Measurements from ENCODE around the gene FURIN.
"Not testable (repeated sequence)": the region's sequence is repeated elsewhere in the genome, so short reads cannot be mapped to it uniquely, and the experiment has no call there.

The FURIN gene

DNA sequence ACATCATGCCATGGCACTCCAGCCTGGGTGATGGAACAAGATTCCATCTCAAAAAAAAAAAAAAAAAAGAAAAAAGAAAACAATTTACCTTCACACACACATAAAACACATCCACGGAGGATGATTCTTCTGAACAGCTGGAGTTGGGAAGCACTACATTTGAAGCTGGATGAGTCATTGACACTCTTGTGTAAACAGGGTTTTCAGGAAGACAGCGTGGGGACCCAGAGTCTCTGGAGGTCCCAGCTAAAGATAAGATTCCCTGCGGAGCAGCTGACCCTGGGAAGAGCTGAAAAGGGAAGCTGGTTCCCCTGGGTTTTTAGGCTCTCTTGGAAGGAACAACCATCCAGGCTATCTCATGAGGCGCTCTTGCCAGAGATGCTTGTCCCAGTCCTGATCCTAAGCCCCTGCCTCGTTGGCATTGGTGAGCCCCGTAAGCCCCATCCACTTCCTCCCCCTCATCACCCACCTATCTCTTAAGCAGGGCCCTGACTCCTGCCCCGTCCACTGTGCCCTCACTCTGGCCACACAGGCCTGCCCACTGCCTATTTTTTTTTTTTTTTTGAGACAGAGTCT is 32.0 kb upstream of the FURIN start:
- peak overlapping the region; percentile 95 for H3K27ac Mint-ChIP-seq
- no peaks in the 10 kb centered on the region for H3K27me3 Mint-ChIP-seq
- H3K36me3 Mint-ChIP-seq, result no peaks in the 10 kb centered on the region
- peaks cover 84% of the 10 kb centered on the region for H3K4me1 Mint-ChIP-seq
- CTCF ChIA-PET, result interaction anchor here (1.6 kb wide), 1 partner anchor 22 kb away, joined by 3 read pairs; no protein-coding TSS in a partner anchor
- no peak for DNase-seq
- no peaks in the 10 kb centered on the region for H3K9me3 Mint-ChIP-seq
- peak overlapping the region; percentile 12 for H3K4me3 Mint-ChIP-seq

DNA sequence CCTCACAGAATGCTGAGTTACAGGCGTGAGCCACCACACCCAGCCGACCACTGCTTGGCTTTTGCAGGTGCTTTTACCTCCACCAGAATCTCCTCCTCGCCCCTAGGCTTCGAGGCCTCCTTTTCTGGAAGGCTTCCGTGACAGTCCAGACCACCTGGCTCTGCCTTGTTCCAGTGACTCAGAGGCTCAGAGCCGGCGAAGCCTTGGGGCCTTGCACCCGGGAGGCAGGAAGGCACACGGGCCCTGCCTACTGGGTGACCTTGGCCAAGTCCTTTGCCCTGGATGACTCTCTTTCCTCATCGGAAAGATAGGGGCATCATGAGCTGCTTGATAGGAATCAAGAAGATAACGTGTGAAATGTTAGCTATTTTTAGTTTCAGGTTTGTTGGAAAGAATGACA is 31.3 kb upstream of the FURIN start:
- Mint-ChIP-seq H3K27me3 (peaks cover 2% of the 10 kb centered on the region), H3K4me3 (peak overlapping the region; percentile 86), H3K4me1 (peaks cover 88% of the 10 kb centered on the region), H3K9me3 (no peaks in the 10 kb centered on the region), H3K36me3 (peaks cover 1% of the 10 kb centered on the region), H3K27ac (peak overlapping the region; percentile 95)
- CTCF ChIA-PET, result interaction anchor here (0.8 to 1.8 kb wide), 9 partner anchors 10 to 46 kb away, joined by 3 to 6 read pairs (median 3); no protein-coding TSS in a partner anchor
- peak; percentile 36 for DNase-seq

- Mint-ChIP-seq H3K9me3 (no peaks in the 10 kb centered on the region), H3K27me3 (peaks cover 4% of the 10 kb centered on the region), H3K36me3 (peaks cover 4% of the 10 kb centered on the region), H3K4me3 (peak overlapping the region; percentile 86), H3K27ac (peak overlapping the region; percentile 95), H3K4me1 (peaks cover 89% of the 10 kb centered on the region)
- CTCF ChIA-PET, result interaction anchor here (1.1 to 1.8 kb wide), 6 partner anchors 11 to 47 kb away, joined by 3 to 5 read pairs (median 4); no protein-coding TSS in a partner anchor
- peak; percentile 91 for DNase-seq
These were observed 30.2 kb upstream of the FURIN start for GRCh38 chr15:90838139-90838538.

GRCh38 chr15:90838544-90838943 is 29.8 kb upstream of the FURIN start:
- Mint-ChIP-seq H3K36me3 (peaks cover 4% of the 10 kb centered on the region), H3K4me3 (peak overlapping the region; percentile 86), H3K9me3 (no peaks in the 10 kb centered on the region), H3K27ac (peak overlapping the region; percentile 95), H3K27me3 (peaks cover 4% of the 10 kb centered on the region), H3K4me1 (peaks cover 90% of the 10 kb centered on the region)
- no peak for DNase-seq
- CTCF ChIA-PET, result interaction anchor here (1.0 to 1.8 kb wide), 6 partner anchors 9 to 48 kb away, joined by 3 to 8 read pairs (median 4); no protein-coding TSS in a partner anchor

GRCh38 chr15:90839187-90840071 is 29.0 kb upstream of the FURIN start:
- H3K4me1 Mint-ChIP-seq, result peaks cover 91% of the 10 kb centered on the region
- peak; percentile 59 for DNase-seq
- H3K4me3 Mint-ChIP-seq, result peak overlapping the region; percentile 86
- peak overlapping the region; percentile 95 for H3K27ac Mint-ChIP-seq
- peaks cover 4% of the 10 kb centered on the region for H3K27me3 Mint-ChIP-seq
- CTCF ChIA-PET, result interaction anchor here (0.8 to 2.0 kb wide), 8 partner anchors 9 to 94 kb away, joined by 3 to 8 read pairs (median 5); no protein-coding TSS in a partner anchor
- H3K36me3 Mint-ChIP-seq, result peaks cover 7% of the 10 kb centered on the region
- no peaks in the 10 kb centered on the region for H3K9me3 Mint-ChIP-seq

DNA sequence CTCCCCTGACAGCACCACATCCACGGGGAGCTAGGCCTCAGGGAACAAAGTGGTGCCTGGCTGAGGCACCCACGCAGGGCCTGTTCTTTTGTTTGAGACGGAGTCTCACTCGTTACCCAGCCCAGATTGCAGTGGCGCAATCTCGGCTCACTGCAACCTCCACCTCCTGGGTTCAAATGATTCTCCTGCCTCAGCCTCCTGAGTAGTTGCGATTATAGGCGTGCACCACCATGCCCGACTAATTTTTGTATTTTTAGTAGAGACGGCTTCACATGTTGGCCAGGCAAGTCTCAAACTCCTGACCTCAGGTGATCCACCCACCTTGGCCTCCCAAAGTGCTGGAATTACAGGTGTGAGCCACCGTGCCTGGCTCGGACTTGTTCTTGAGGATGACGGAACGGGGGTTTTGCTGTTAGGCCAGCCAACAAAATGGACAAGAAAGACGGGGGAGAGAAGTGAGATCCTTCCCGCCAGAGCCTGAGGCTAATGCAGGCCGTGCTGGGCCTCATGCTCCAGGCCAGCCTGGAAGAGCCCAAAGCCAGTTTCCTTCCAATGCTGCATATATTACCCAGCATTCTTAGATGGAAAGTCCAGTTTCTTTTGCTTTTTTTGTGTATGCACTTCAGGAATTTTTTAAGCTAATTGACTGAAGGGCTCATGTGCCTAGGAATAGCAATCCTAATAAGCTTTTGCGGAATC is 28.1 kb upstream of the FURIN start:
- Mint-ChIP-seq H3K36me3 (peaks cover 10% of the 10 kb centered on the region), H3K27me3 (peaks cover 4% of the 10 kb centered on the region), H3K9me3 (no peaks in the 10 kb centered on the region), H3K27ac (peak overlapping the region; percentile 95), H3K4me3 (peak overlapping the region; percentile 86), H3K4me1 (peaks cover 90% of the 10 kb centered on the region)
- CTCF ChIA-PET, result interaction anchor here (0.8 to 2.0 kb wide), 7 partner anchors 10 to 94 kb away, joined by 3 to 8 read pairs (median 5); no protein-coding TSS in a partner anchor
- no peak for DNase-seq

DNA sequence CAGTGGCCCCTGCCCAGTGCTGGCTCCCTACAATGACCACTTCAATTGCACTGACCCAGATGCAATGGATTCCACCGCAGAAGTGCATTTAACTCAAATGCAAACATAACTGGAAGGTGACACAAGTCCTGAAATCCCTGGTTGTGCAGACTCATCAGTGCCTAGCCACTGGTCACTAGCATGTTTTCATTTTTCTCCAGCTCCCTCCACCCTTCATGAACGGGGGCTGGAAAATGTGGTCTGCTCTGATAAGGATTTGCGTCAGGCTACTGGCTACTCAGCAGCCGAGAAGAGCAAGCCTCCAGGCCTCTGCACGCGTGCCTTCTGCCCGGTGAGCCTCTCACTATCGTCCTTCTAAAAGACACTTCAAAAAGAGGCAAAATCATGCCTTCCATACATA is 27.4 kb upstream of the FURIN start:
- CTCF ChIA-PET, result interaction anchor here (1.2 to 2.0 kb wide), 2 partner anchors 12 to 26 kb away, joined by 3 to 5 read pairs; no protein-coding TSS in a partner anchor
- peak overlapping the region; percentile 86 for H3K4me3 Mint-ChIP-seq
- no peak for DNase-seq
- no peaks in the 10 kb centered on the region for H3K9me3 Mint-ChIP-seq
- H3K4me1 Mint-ChIP-seq, result peaks cover 89% of the 10 kb centered on the region
- H3K36me3 Mint-ChIP-seq, result peaks cover 10% of the 10 kb centered on the region
- peak overlapping the region; percentile 95 for H3K27ac Mint-ChIP-seq
- peaks cover 4% of the 10 kb centered on the region for H3K27me3 Mint-ChIP-seq

GRCh38 chr15:90844696-90845095 is 23.7 kb upstream of the FURIN start:
- CTCF ChIA-PET, result no interaction called here
- H3K27ac Mint-ChIP-seq, result no peak overlapping the region
- DNase-seq, result no peak
- H3K4me1 Mint-ChIP-seq, result peaks cover 65% of the 10 kb centered on the region
- no peak overlapping the region for H3K4me3 Mint-ChIP-seq
- peaks cover 4% of the 10 kb centered on the region for H3K27me3 Mint-ChIP-seq
- H3K9me3 Mint-ChIP-seq, result no peaks in the 10 kb centered on the region
- peaks cover 21% of the 10 kb centered on the region for H3K36me3 Mint-ChIP-seq

- Mint-ChIP-seq H3K27ac (peak overlapping the region; percentile 11), H3K27me3 (peaks cover 4% of the 10 kb centered on the region), H3K9me3 (no peaks in the 10 kb centered on the region), H3K4me1 (peaks cover 60% of the 10 kb centered on the region), H3K4me3 (no peak overlapping the region), H3K36me3 (peaks cover 22% of the 10 kb centered on the region)
- CTCF ChIA-PET, result no interaction called here
- DNase-seq, result peak; percentile 37
These were observed 23.0 kb upstream of the FURIN start for GRCh38 chr15:90845201-90845949.

GRCh38 chr15:90849424-90849823 is 19.0 kb upstream of the FURIN start:
- H3K4me3 Mint-ChIP-seq, H3K9me3 Mint-ChIP-seq, DNase-seq, H3K27me3 Mint-ChIP-seq: not testable (repeated sequence)
- Mint-ChIP-seq H3K36me3 (peaks cover 31% of the 10 kb centered on the region), H3K27ac (peak overlapping the region; percentile 24), H3K4me1 (peaks cover 63% of the 10 kb centered on the region)
- CTCF ChIA-PET, result interaction anchor here (1.2 kb wide), 1 partner anchor 17 kb away, joined by 3 read pairs; no protein-coding TSS in a partner anchor

- Mint-ChIP-seq H3K36me3 (peaks cover 30% of the 10 kb centered on the region), H3K4me1 (peaks cover 69% of the 10 kb centered on the region), H3K4me3 (peak overlapping the region; percentile 1), H3K9me3 (peaks cover 6% of the 10 kb centered on the region), H3K27ac (peak overlapping the region; percentile 95), H3K27me3 (no peaks in the 10 kb centered on the region)
- DNase-seq, result peak; percentile 62
- CTCF ChIA-PET, result interaction anchor here (1.2 to 1.5 kb wide), 4 partner anchors 9 to 203 kb away, joined by 3 to 6 read pairs (median 4); no protein-coding TSS in a partner anchor
These were observed 17.3 kb upstream of the FURIN start for GRCh38 chr15:90851114-90851513.

GRCh38 chr15:90851940-90852339 is 16.4 kb upstream of the FURIN start:
- DNase-seq, result peak; percentile 65
- H3K4me3 Mint-ChIP-seq, result peak overlapping the region; percentile 58
- no peaks in the 10 kb centered on the region for H3K27me3 Mint-ChIP-seq
- CTCF ChIA-PET, result interaction anchor here (1.1 to 1.5 kb wide), 4 partner anchors 12 to 204 kb away, joined by 3 to 5 read pairs (median 4); no protein-coding TSS in a partner anchor
- peaks cover 26% of the 10 kb centered on the region for H3K36me3 Mint-ChIP-seq
- peak overlapping the region; percentile 95 for H3K27ac Mint-ChIP-seq
- H3K9me3 Mint-ChIP-seq, result peaks cover 6% of the 10 kb centered on the region
- H3K4me1 Mint-ChIP-seq, result peaks cover 72% of the 10 kb centered on the region

DNA sequence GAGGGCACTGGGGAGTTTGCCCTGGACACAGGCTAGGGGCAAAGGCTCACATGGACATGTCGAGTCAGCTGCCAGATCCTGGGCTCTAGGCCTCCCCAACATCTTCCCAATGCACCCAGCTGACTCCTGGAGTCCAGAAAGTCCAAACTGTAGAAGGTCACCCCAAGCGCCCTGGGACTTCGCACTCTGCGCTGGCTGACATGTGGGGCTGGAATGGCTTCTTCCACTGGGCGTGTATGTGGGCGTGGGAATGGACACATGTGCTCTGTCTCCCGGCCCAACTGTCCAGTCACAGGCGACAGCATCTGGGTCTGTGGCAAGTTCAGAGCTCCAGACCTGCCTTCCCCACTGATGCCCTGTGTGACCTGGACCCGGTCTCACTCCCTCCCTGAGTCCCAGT is 13.2 kb upstream of the FURIN start:
- no peak overlapping the region for H3K4me3 Mint-ChIP-seq
- H3K9me3 Mint-ChIP-seq, result peaks cover 6% of the 10 kb centered on the region
- no peaks in the 10 kb centered on the region for H3K27me3 Mint-ChIP-seq
- DNase-seq, result no peak
- peak overlapping the region; percentile 63 for H3K27ac Mint-ChIP-seq
- peaks cover 18% of the 10 kb centered on the region for H3K36me3 Mint-ChIP-seq
- CTCF ChIA-PET, result no interaction called here
- peaks cover 86% of the 10 kb centered on the region for H3K4me1 Mint-ChIP-seq

All from activated naive CD4-positive, alpha-beta T cell treated with anti-CD3 and anti-CD28 coated beads, Interleukin-2, amount 10 ng/mL, durations not matched to agents 7 days and 5 days (primary cell).